Measurements from ENCODE around the gene GALNT7. TPM values are rescaled to one million over a fixed set of nuclear protein-coding genes. Genes with fewer than 3 reads are reported as not detected.

The GALNT7 gene
- total RNA-seq, 1 experiment from 2014 or later: 51.6 TPM

- Mint-ChIP-seq H3K9me3 (ENCODE audit: low read depth, unreplicated experiment) (no peaks in the 10 kb centered on the region), H3K27me3 (ENCODE audit: unreplicated experiment) (no peaks in the 10 kb centered on the region), H3K36me3 (ENCODE audit: insufficient read depth, unreplicated experiment) (no peaks in the 10 kb centered on the region), H3K4me3 (ENCODE audit: low read depth, unreplicated experiment) (no peak overlapping the region), H3K27ac (ENCODE audit: unreplicated experiment) (no peak overlapping the region), H3K4me1 (ENCODE audit: low read depth, unreplicated experiment) (peaks cover 16% of the 10 kb centered on the region)
- BruUV-seq (replicated peaks): no TSS peak
- no peak for TF ChIP-seq CTCF (IDR thresholded peaks at IDR 0.05; ENCODE audit: unreplicated experiment)
- intact Hi-C loops (cut with micrococcal nuclease; ENCODE audit: unreplicated experiment): no loop called here
- CTCF ChIA-PET: interaction anchor here (0.6 kb wide), 1 partner anchor 41 kb away, joined by 4 read pairs; no protein-coding TSS in a partner anchor
- no peak for DNase-seq
Observed at GRCh38 chr4:173227756-173228155, 59.1 kb downstream of the GALNT7 start.

- H3K36me3 Mint-ChIP-seq (ENCODE audit: insufficient read depth, unreplicated experiment): no peaks in the 10 kb centered on the region
- H3K4me1 Mint-ChIP-seq (ENCODE audit: low read depth, unreplicated experiment): peaks cover 8% of the 10 kb centered on the region
- no peak for TF ChIP-seq CTCF (IDR thresholded peaks at IDR 0.05; ENCODE audit: unreplicated experiment)
- no TSS peak for BruUV-seq (replicated peaks)
- CTCF ChIA-PET: no interaction called here
- no peak overlapping the region for H3K4me3 Mint-ChIP-seq (ENCODE audit: low read depth, unreplicated experiment)
- H3K27ac Mint-ChIP-seq (ENCODE audit: unreplicated experiment): no peak overlapping the region
- H3K27me3 Mint-ChIP-seq (ENCODE audit: unreplicated experiment): no peaks in the 10 kb centered on the region
- DNase-seq: no peak
- intact Hi-C loops (cut with micrococcal nuclease; ENCODE audit: unreplicated experiment): loop anchor here (5.0 kb wide), 2 partner anchors 58 to 203 kb away; no protein-coding TSS in a partner anchor
- no peaks in the 10 kb centered on the region for H3K9me3 Mint-ChIP-seq (ENCODE audit: low read depth, unreplicated experiment)
Observed at GRCh38 chr4:173230062-173230461, 61.5 kb downstream of the GALNT7 start.

- no TSS peak for BruUV-seq (replicated peaks)
- H3K36me3 Mint-ChIP-seq (ENCODE audit: insufficient read depth, unreplicated experiment): no peaks in the 10 kb centered on the region
- intact Hi-C loops (cut with micrococcal nuclease; ENCODE audit: unreplicated experiment): loop anchor here (5.0 kb wide), 2 partner anchors 60 to 205 kb away; no protein-coding TSS in a partner anchor
- H3K9me3 Mint-ChIP-seq (ENCODE audit: low read depth, unreplicated experiment): no peaks in the 10 kb centered on the region
- DNase-seq: no peak
- CTCF ChIA-PET: interaction anchor here (0.7 kb wide), 1 partner anchor 64 kb away, joined by 3 read pairs; no protein-coding TSS in a partner anchor
- TF ChIP-seq CTCF (IDR thresholded peaks at IDR 0.05; ENCODE audit: unreplicated experiment): no peak
- H3K27me3 Mint-ChIP-seq (ENCODE audit: unreplicated experiment): no peaks in the 10 kb centered on the region
- no peak overlapping the region for H3K4me3 Mint-ChIP-seq (ENCODE audit: low read depth, unreplicated experiment)
- H3K27ac Mint-ChIP-seq (ENCODE audit: unreplicated experiment): no peak overlapping the region
- H3K4me1 Mint-ChIP-seq (ENCODE audit: low read depth, unreplicated experiment): peaks cover 8% of the 10 kb centered on the region
Observed at GRCh38 chr4:173231916-173232315, 63.3 kb downstream of the GALNT7 start.

- CTCF ChIA-PET: no interaction called here
- Mint-ChIP-seq H3K27ac (ENCODE audit: unreplicated experiment) (no peak overlapping the region), H3K36me3 (ENCODE audit: insufficient read depth, unreplicated experiment) (no peaks in the 10 kb centered on the region), H3K4me3 (ENCODE audit: low read depth, unreplicated experiment) (no peak overlapping the region), H3K4me1 (ENCODE audit: low read depth, unreplicated experiment) (peaks cover 8% of the 10 kb centered on the region), H3K9me3 (ENCODE audit: low read depth, unreplicated experiment) (no peaks in the 10 kb centered on the region), H3K27me3 (ENCODE audit: unreplicated experiment) (no peaks in the 10 kb centered on the region)
- DNase-seq: no peak
- TF ChIP-seq CTCF (IDR thresholded peaks at IDR 0.05; ENCODE audit: unreplicated experiment): no peak
- no TSS peak for BruUV-seq (replicated peaks)
- intact Hi-C loops (cut with micrococcal nuclease; ENCODE audit: unreplicated experiment): loop anchor here (5.0 kb wide), 2 partner anchors 62 to 207 kb away; no protein-coding TSS in a partner anchor
Observed at GRCh38 chr4:173233857-173234256, 65.2 kb downstream of the GALNT7 start.

Measured in Calu3 (cell line).